Right atrium auricular region (tissue), 2 donors: ENCODE results near the gene BTG1. TPM values are rescaled to one million over a fixed set of nuclear protein-coding genes. Genes with fewer than 3 reads are reported as not detected.

Source experiments
- DNase-seq: peaks from one replicate; pipeline ENCODE4 v3.0.0-alpha.2; 2019; ENCODE audit warnings: low spot score
- H3K27ac ChIP-seq, 2 donors: fragments of 200-600 bp; sonication (generic); 1 replicate in 1 of 2; 2 replicates in 1 of 2; pipeline ENCODE4 v1.5.1; 2016 to 2019
- H3K27me3 ChIP-seq, 2 donors: fragments of 200-600 bp; sonication (generic); one replicate each; pipeline versions ENCODE4 v1.5.1 to v1.6.0; 2017 to 2019
- H3K36me3 ChIP-seq: fragments of 200-600 bp; sonication (generic); one replicate; pipeline ENCODE4 v1.5.1; 2016
- H3K4me1 ChIP-seq, 2 donors: fragments of 200-600 bp; sonication (generic); one replicate each; pipeline versions ENCODE4 v1.5.1 to v1.6.0; 2017 to 2019
- H3K4me3 ChIP-seq, 2 donors: fragments of 200-600 bp; sonication (generic); 1 replicate in 1 of 2; 2 replicates in 1 of 2; pipeline ENCODE4 v1.5.1; 2017 to 2019; ENCODE audit warnings: mild to moderate bottlenecking in 1 of 2, moderate library complexity in 1 of 2
- H3K9me3 ChIP-seq, 2 donors: fragments of 200-600 bp; sonication (generic); one replicate each; pipeline ENCODE4 v1.5.1; 2019
- CTCF ChIP-seq, 2 donors: fragments of 200-600 bp; sonication (generic); IDR thresholded peaks; one replicate each; pipeline ENCODE4 v1.5.1; 2019; ENCODE audit warnings: antibody characterized with exemption in 2 of 2
- total RNA-seq, 2 donors: library from RNA; depleted of rRNA; stranded (reverse); fragments of >200 nt; gene quantifications; one replicate each; pipeline ENCODE4 v1.1.0, GENCODE V29; 2016

The BTG1 gene
- 10 to 100 TPM; 51.2 to 61.6 TPM for total RNA-seq

- Histone ChIP-seq H3K4me1 (no peaks in the 10 kb centered on the region), H3K4me3 (peak within 1 kb of the TSS; percentile 84 to 100), H3K27me3 (no peaks in the 10 kb centered on the region), H3K9me3 (no peaks in the 10 kb centered on the region), H3K36me3 (peaks cover 44% of the 10 kb centered on the region), H3K27ac (peak within 1 kb of the TSS; percentile 99 to 100)
- peak in 1 of 2 donors; percentile 8 for TF ChIP-seq CTCF (IDR thresholded peaks at IDR 0.05)
- DNase-seq, result peak; percentile 100
Observed at GRCh38 chr12:92145731-92146496, at the start of gene BTG1. Gene BTG1 (minus strand): TSS chr12:92145846. CDS start chr12:92145535, 311 bp downstream.

GRCh38 chr12:92194561-92194960 lies 48.9 kb upstream of the BTG1 start:
- Histone ChIP-seq H3K36me3 (no peaks in the 10 kb centered on the region), H3K27me3 (no peaks in the 10 kb centered on the region), H3K4me3 (no peak overlapping the region), H3K27ac (no peak overlapping the region), H3K9me3 (peaks cover 0 to 6% of the 10 kb centered on the region in 2 donors), H3K4me1 (no peaks in the 10 kb centered on the region)
- no peak for DNase-seq
- TF ChIP-seq CTCF (IDR thresholded peaks at IDR 0.05), result no peak

- no peaks in the 10 kb centered on the region for H3K36me3 ChIP-seq
- TF ChIP-seq CTCF (IDR thresholded peaks at IDR 0.05), result no peak
- no peaks in the 10 kb centered on the region for H3K27me3 ChIP-seq
- peaks cover 0 to 6% of the 10 kb centered on the region in 2 donors for H3K9me3 ChIP-seq
- DNase-seq, result no peak
- no peak overlapping the region for H3K27ac ChIP-seq
- H3K4me3 ChIP-seq, result no peak overlapping the region
- H3K4me1 ChIP-seq, result no peaks in the 10 kb centered on the region
Observed at GRCh38 chr12:92193846-92194245, 48.2 kb upstream of the BTG1 start.

- DNase-seq, result no peak
- Histone ChIP-seq H3K36me3 (no peaks in the 10 kb centered on the region), H3K4me3 (no peak overlapping the region), H3K4me1 (no peaks in the 10 kb centered on the region), H3K27ac (no peak overlapping the region), H3K9me3 (peaks cover 0 to 6% of the 10 kb centered on the region in 2 donors), H3K27me3 (no peaks in the 10 kb centered on the region)
- TF ChIP-seq CTCF (IDR thresholded peaks at IDR 0.05), result no peak
Observed at GRCh38 chr12:92193063-92193462, 47.4 kb upstream of the BTG1 start.

GRCh38 chr12:92192360-92192759 lies 46.7 kb upstream of the BTG1 start:
- H3K4me3 ChIP-seq, result no peak overlapping the region
- no peak for DNase-seq
- no peak for TF ChIP-seq CTCF (IDR thresholded peaks at IDR 0.05)
- peaks cover 0 to 6% of the 10 kb centered on the region in 2 donors for H3K9me3 ChIP-seq
- no peaks in the 10 kb centered on the region for H3K27me3 ChIP-seq
- H3K27ac ChIP-seq, result no peak overlapping the region
- H3K4me1 ChIP-seq, result no peaks in the 10 kb centered on the region
- H3K36me3 ChIP-seq, result no peaks in the 10 kb centered on the region
